Trophoblast cell (in vitro differentiated cells and primary cell): ENCODE measurements around the gene LINGO1.

Experiments used
- DNase-seq, 2 donors: peaks; one replicate each; pipeline ENCODE4 v3.0.0-alpha.2; 2016
- H2AFZ ChIP-seq: 2 replicates; pipeline ENCODE4 v1.6.1; 2013; ENCODE audit warnings: low read length, moderate library complexity, mild to moderate bottlenecking; ENCODE audit not compliant: insufficient read depth, poor library complexity
- H2AK5ac ChIP-seq: 2 replicates; pipeline ENCODE4 v1.6.1; 2013; ENCODE audit warnings: mild to moderate bottlenecking, low read length
- H2BK120ac ChIP-seq: 2 replicates; pipeline ENCODE4 v1.6.1; 2013; ENCODE audit warnings: low read length, mild to moderate bottlenecking, moderate library complexity; ENCODE audit not compliant: insufficient read depth, poor library complexity
- H2BK12ac ChIP-seq: 2 replicates; pipeline ENCODE4 v1.6.1; 2013; ENCODE audit warnings: mild to moderate bottlenecking, low read length, moderate library complexity
- H2BK5ac ChIP-seq: 2 replicates; pipeline ENCODE4 v1.6.1; 2013; ENCODE audit warnings: low read length, low read depth, moderate library complexity, mild to moderate bottlenecking; ENCODE audit not compliant: poor library complexity
- H3K14ac ChIP-seq: 2 replicates; pipeline ENCODE4 v1.6.1; 2013; ENCODE audit warnings: mild to moderate bottlenecking, low read length
- H3K18ac ChIP-seq: 2 replicates; pipeline ENCODE4 v1.6.1; 2013; ENCODE audit warnings: mild to moderate bottlenecking, low read length
- H3K23ac ChIP-seq: 2 replicates; pipeline ENCODE4 v1.6.1; 2013; ENCODE audit warnings: low read length
- H3K27ac ChIP-seq: 2 replicates; pipeline ENCODE4 v1.5.1; 2013; ENCODE audit warnings: low read depth, mild to moderate bottlenecking, inconsistent platforms, low read length, moderate library complexity
- H3K27me3 ChIP-seq: 2 replicates; pipeline ENCODE4 v1.6.1; 2013; ENCODE audit warnings: inconsistent platforms, mild to moderate bottlenecking, low read length, moderate library complexity; ENCODE audit not compliant: insufficient read depth
- H3K36me3 ChIP-seq, 2 experiments: 1 replicate in 1 of 2; 2 replicates in 1 of 2; pipeline ENCODE4 v1.6.1; 2013; ENCODE audit warnings: low read length in 2 of 2, mild to moderate bottlenecking in 2 of 2, moderate library complexity in 1 of 2; ENCODE audit not compliant: insufficient read depth in 2 of 2, control insufficient read depth in 1 of 2
- H3K4ac ChIP-seq: 2 replicates; pipeline ENCODE4 v1.6.1; 2013; ENCODE audit warnings: low read depth, mild to moderate bottlenecking, low read length, moderate library complexity
- H3K4me1 ChIP-seq, 2 experiments: 1 replicate in 1 of 2; 2 replicates in 1 of 2; pipeline ENCODE4 v1.6.1; 2013; ENCODE audit warnings: low read length in 2 of 2, mild to moderate bottlenecking in 2 of 2, moderate library complexity in 1 of 2; ENCODE audit not compliant: insufficient read depth in 2 of 2, control insufficient read depth in 1 of 2
- H3K4me2 ChIP-seq: 2 replicates; pipeline ENCODE4 v1.6.1; 2013; ENCODE audit warnings: inconsistent platforms, mild to moderate bottlenecking, low read length, moderate library complexity
- H3K4me3 ChIP-seq: 2 replicates; pipeline ENCODE4 v1.5.1; 2013; ENCODE audit warnings: mild to moderate bottlenecking, low read depth, low read length, inconsistent platforms
- H3K79me1 ChIP-seq: one replicate; pipeline ENCODE4 v1.6.1; 2013; ENCODE audit warnings: low read length
- H3K79me2 ChIP-seq: 2 replicates; pipeline ENCODE4 v1.6.1; 2013; ENCODE audit warnings: low read length, mild to moderate bottlenecking; ENCODE audit not compliant: control insufficient read depth, insufficient read depth, poor library complexity
- H3K9ac ChIP-seq: 2 replicates; pipeline ENCODE4 v1.6.1; 2013; ENCODE audit warnings: mild to moderate bottlenecking, low read length
- H3K9me3 ChIP-seq: 2 replicates; pipeline ENCODE4 v1.6.1; 2013; ENCODE audit warnings: low read depth, mild to moderate bottlenecking, control low read depth, inconsistent platforms, low read length; ENCODE audit not compliant: insufficient read depth
- H4K12ac ChIP-seq: 2 replicates; pipeline ENCODE4 v1.6.1; 2013; ENCODE audit warnings: low read depth, mild to moderate bottlenecking, low read length, moderate library complexity
- H4K8ac ChIP-seq: 2 replicates; pipeline ENCODE4 v1.6.1; 2013; ENCODE audit warnings: low read depth, mild to moderate bottlenecking, low read length, moderate library complexity
- H4K91ac ChIP-seq: one replicate; pipeline ENCODE4 v1.6.1; 2013; ENCODE audit warnings: low read depth, mild to moderate bottlenecking, low read length, moderate library complexity
- WGBS: extraction: QIAGEN DNeasy Blood & Tissue Kit; methylation state at CpG from one replicate; pipeline ENCODE4 v1.1.7; 2013; ENCODE audit warnings: missing lambda C conversion rate; ENCODE audit not compliant: insufficient read length, insufficient coverage; ENCODE audit errors: extremely low coverage; 5-methylcytosine and 5-hydroxymethylcytosine counted together

Gene LINGO1

DNA sequence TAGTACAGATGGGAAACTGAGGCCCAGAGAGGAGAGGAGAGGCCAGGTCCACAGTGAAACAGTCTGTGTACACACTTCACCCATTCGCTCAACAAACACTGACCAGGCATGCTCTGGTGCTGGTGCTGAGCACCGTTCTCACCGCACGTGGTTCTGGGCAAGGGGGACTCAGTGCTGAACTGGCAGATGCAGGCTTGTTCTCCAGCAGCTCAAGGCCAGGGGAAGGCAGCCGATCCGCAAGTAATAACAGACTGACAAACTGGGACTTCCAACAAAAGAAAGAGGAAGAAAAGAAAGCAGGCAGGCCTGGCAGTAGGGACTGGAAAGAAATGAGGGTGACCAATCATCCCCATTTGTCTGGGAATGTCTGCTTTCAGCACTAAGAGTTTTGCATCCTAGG lies 25.6 kb upstream of the LINGO1 start:
- Histone ChIP-seq H3K9ac (no peak overlapping the region), H3K27ac (no peak overlapping the region), H4K8ac (no peak overlapping the region), H3K14ac (no peak overlapping the region), H3K36me3 (no peaks in the 10 kb centered on the region), H3K79me1 (no peaks in the 10 kb centered on the region), H2BK5ac (no peak overlapping the region), H2AFZ (no peak overlapping the region), H3K18ac (no peak overlapping the region), H2AK5ac (no peak overlapping the region), H2BK12ac (no peak overlapping the region), H3K79me2 (no peaks in the 10 kb centered on the region), H3K4me2 (no peak overlapping the region), H3K27me3 (no peaks in the 10 kb centered on the region), H3K4ac (no peak overlapping the region), H3K4me3 (no peak overlapping the region), H4K12ac (no peak overlapping the region), H4K91ac (no peak overlapping the region), H3K4me1 (no peaks in the 10 kb centered on the region), H2BK120ac (no peak overlapping the region), H3K9me3 (no peaks in the 10 kb centered on the region), H3K23ac (no peak overlapping the region)
- WGBS = no CpG with 5 or more reads among the region's 6 CpGs
- DNase-seq = no peak

DNA sequence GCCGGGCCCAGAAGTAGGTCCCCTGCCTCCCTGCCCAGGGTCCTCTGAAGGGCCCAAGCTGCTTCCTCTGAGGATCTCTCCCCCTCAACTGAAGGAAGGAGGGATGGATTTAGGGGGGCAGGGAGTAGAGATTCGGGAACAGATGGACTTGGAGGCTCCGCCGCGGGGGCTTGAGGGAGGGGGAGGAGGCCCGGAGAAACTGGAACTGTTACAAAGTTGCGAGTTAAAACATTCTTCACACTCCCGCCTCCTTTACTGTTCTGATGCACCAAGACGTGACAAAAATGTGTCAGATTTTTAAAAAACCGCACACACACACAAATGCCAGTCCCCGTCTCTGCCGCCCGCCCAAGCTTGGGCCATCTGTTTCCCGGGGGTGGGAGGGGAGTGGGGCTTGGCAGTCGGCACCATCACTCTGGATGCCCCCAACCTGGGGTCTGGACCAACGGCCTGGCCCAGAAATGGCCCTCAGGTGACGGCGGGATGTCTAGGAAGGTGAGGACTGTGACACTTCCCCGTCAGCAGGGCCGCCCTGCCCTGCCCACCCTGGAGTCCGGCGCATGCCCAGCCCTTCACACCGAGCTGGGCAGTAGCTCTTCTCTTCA lies 25.0 kb upstream of the LINGO1 start:
- H3K9ac ChIP-seq = no peak overlapping the region
- H2AFZ ChIP-seq = no peak overlapping the region
- H3K14ac ChIP-seq = no peak overlapping the region
- no peaks in the 10 kb centered on the region for H3K9me3 ChIP-seq
- no CpG with 5 or more reads among the region's 23 CpGs for WGBS
- no peak overlapping the region for H4K8ac ChIP-seq
- no peak overlapping the region for H2AK5ac ChIP-seq
- no peak overlapping the region for H3K27ac ChIP-seq
- no peak overlapping the region for H2BK120ac ChIP-seq
- no peak overlapping the region for H4K12ac ChIP-seq
- H3K4me3 ChIP-seq = no peak overlapping the region
- H3K18ac ChIP-seq = no peak overlapping the region
- no peaks in the 10 kb centered on the region for H3K79me2 ChIP-seq
- no peaks in the 10 kb centered on the region for H3K4me1 ChIP-seq
- no peak overlapping the region for H4K91ac ChIP-seq
- H3K79me1 ChIP-seq = no peaks in the 10 kb centered on the region
- H3K27me3 ChIP-seq = no peaks in the 10 kb centered on the region
- H3K36me3 ChIP-seq = no peaks in the 10 kb centered on the region
- no peak for DNase-seq
- no peak overlapping the region for H3K4ac ChIP-seq
- H3K4me2 ChIP-seq = no peak overlapping the region
- no peak overlapping the region for H2BK5ac ChIP-seq
- no peak overlapping the region for H2BK12ac ChIP-seq
- H3K23ac ChIP-seq = no peak overlapping the region

DNA sequence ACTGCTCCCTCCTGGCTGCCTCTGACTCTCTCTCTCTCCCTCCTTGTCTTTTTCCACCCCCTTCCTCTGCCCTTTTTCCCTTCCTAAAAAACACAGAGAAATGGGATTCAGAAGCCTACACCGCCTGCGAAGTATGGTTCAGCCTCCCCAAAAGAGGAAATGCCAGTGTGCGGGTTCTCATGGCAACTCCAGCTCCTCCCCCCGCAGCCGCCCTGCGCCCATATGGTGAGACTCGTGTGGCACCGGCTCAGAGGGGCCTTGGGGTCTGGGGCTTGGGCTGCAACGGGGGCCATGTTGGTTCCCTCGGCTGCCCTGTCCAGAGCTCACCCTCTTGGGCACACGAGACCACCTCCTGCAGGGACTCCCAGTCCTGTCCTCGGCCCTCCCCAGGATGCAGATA lies 23.6 kb upstream of the LINGO1 start:
- Histone ChIP-seq H3K27ac (no peak overlapping the region), H3K79me1 (no peaks in the 10 kb centered on the region), H3K79me2 (no peaks in the 10 kb centered on the region), H4K91ac (no peak overlapping the region), H2AK5ac (no peak overlapping the region), H2BK120ac (no peak overlapping the region), H3K23ac (no peak overlapping the region), H3K4ac (no peak overlapping the region), H4K8ac (no peak overlapping the region), H2BK12ac (no peak overlapping the region), H3K9me3 (no peaks in the 10 kb centered on the region), H3K27me3 (no peaks in the 10 kb centered on the region), H4K12ac (no peak overlapping the region), H2BK5ac (no peak overlapping the region), H3K36me3 (no peaks in the 10 kb centered on the region), H3K14ac (no peak overlapping the region), H3K4me3 (no peak overlapping the region), H3K9ac (no peak overlapping the region), H3K18ac (no peak overlapping the region), H3K4me2 (no peak overlapping the region), H2AFZ (no peak overlapping the region), H3K4me1 (no peaks in the 10 kb centered on the region)
- no peak for DNase-seq
- WGBS = no CpG with 5 or more reads among the region's 12 CpGs

DNA sequence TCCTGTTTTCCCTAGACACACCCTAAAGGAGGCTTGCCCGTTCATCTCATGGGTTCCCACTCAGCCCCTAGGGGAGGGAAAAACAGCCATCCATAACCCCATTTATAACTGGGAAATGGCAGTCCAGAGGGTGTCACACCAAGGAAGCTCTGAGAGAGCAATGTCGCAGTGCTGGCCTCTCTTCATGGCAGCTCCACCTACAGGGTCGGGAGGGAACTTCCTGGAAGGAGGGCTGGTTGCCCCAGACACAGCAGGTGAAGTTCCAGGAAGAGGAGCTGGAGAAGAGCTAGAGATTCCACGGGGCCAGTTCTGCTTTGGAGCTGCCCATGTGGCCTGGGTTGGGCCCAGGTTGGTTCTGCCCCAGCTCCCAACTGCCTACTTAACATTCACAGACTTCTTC lies 22.3 kb upstream of the LINGO1 start:
- no CpG with 5 or more reads among the region's 4 CpGs for WGBS
- Histone ChIP-seq H3K4me2 (no peak overlapping the region), H3K27me3 (no peaks in the 10 kb centered on the region), H4K91ac (no peak overlapping the region), H2BK5ac (no peak overlapping the region), H3K23ac (no peak overlapping the region), H2AK5ac (no peak overlapping the region), H4K8ac (no peak overlapping the region), H3K79me2 (no peaks in the 10 kb centered on the region), H3K18ac (no peak overlapping the region), H2AFZ (no peak overlapping the region), H3K4ac (no peak overlapping the region), H2BK12ac (no peak overlapping the region), H3K36me3 (no peaks in the 10 kb centered on the region), H3K9me3 (no peaks in the 10 kb centered on the region), H4K12ac (no peak overlapping the region), H3K27ac (no peak overlapping the region), H3K4me1 (no peaks in the 10 kb centered on the region), H3K9ac (no peak overlapping the region), H3K79me1 (no peaks in the 10 kb centered on the region), H2BK120ac (no peak overlapping the region), H3K4me3 (no peak overlapping the region), H3K14ac (no peak overlapping the region)
- no peak for DNase-seq
